PC-3 (cell line): ENCODE results near the gene MREG.

Experiments used
- CTCF ChIP-seq: fragments of 300-600 bp; sonication (generic); conservative IDR thresholded peaks from 2 replicates; pipeline ENCODE4 v1.5.1; 2017; ENCODE audit warnings: antibody characterized with exemption, low read depth, mild to moderate bottlenecking, low read length
- EZH2 ChIP-seq: fragments of 300-600 bp; sonication (generic); IDR thresholded peaks from one replicate; pipeline ENCODE4 v1.6.1; 2017; ENCODE audit warnings: antibody characterized with exemption, mild to moderate bottlenecking, low read length; ENCODE audit not compliant: unreplicated experiment

- TF ChIP-seq EZH2, result no peak
- TF ChIP-seq CTCF, result peak; percentile 99
Observed at GRCh38 chr2:215931256-215931903, 82.0 kb downstream of the MREG start.
